Inflammatory macrophage treated with lipopolysaccharide for 1 hour (primary cell): ENCODE data around the gene SLC28A2.

Experiments
- DNase-seq, 2 donors: peaks; one replicate each; pipeline ENCODE4 v3.0.0-alpha.2; 2020 to 2022

SLC28A2 gene

GRCh38 chr15:45326741-45327140 lies 74.7 kb downstream of the SLC28A2 start:
- no peak for DNase-seq
